ENCODE data around the gene KPNA4.

DNA sequence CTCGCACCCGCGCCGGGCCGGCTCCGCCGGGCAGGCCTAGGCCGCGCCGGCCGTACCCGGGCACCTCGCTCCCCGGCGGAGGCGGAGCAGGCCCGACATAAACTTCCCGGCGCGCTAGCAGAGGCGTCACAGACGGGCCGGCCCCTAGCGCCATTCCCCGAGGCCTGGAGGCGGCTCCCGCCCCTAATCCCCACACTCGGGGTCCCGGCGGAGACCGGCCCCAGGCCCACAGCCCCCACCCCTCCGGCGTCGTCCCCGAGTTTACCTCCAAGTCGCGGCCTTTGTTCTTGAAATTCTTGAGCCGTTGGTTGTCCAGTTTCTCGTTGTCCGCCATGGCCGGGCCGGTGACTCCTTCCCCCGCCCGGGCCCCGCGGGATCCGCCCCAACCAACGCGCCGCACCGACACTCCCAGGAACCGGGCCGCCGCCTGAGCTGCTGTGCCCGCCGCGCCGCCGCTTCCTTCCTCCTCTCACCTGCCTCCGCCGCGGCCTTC, 376 bp downstream of the KPNA4 start:
- TF ChIP-seq POLR2AphosphoS5 (IDR thresholded peaks at IDR 0.05; ENCODE audit: low read depth, low read length), result no peak
- no peak for TF ChIP-seq FOXP2 (optimal IDR thresholded peaks at IDR 0.05; ENCODE audit: borderline replicate concordance, extremely low read depth, extremely low read length, insufficient read depth)
- TF ChIP-seq TAF1 (IDR thresholded peaks at IDR 0.05; ENCODE audit: borderline replicate concordance, insufficient read depth, low read length), result no peak
